B cell (primary cell): ENCODE measurements around the gene TBX3. TPM values are rescaled to one million over a fixed set of nuclear protein-coding genes. Genes with fewer than 3 reads are reported as not detected.

Source experiments
- ATAC-seq: fragments of 200-7000 bp; cut with Tn5 transposase; one replicate; pipeline ENCODE4 v1.10.0; 2021; ENCODE audit warnings: low read depth, mild to moderate bottlenecking, moderate number of reproducible peaks, moderate library complexity
- CTCF ChIA-PET: fragments of 350-600 bp; sonication (Branson Sonifier 250); formaldehyde crosslinking; loops from one replicate; lab custom pipeline; 2021; ENCODE audit warnings: antibody characterized with exemption, inconsistent platforms; lab: Charles Lee
- POLR2A ChIA-PET: fragments of 350-600 bp; sonication (Branson Sonifier 250); formaldehyde crosslinking; loops from one replicate; lab custom pipeline; 2021; ENCODE audit warnings: antibody characterized with exemption; lab: Charles Lee
- DNase-seq: peaks from one replicate; pipeline ENCODE4 v3.0.0; 2013
- H2AFZ ChIP-seq: 2 replicates; pipeline ENCODE4 v1.6.1; 2012; ENCODE audit warnings: mild to moderate bottlenecking, low read depth, low read length; ENCODE audit not compliant: insufficient read depth, poor library complexity, severe bottlenecking
- H3K27ac ChIP-seq, 2 donors: 1 replicate in 1 of 2; 2 replicates in 1 of 2; pipeline ENCODE4 v1.5.1; 2012 to 2013; ENCODE audit warnings: low read length in 2 of 2, mild to moderate bottlenecking in 2 of 2, moderate library complexity in 1 of 2
- H3K27me3 ChIP-seq, 4 experiments: fragments of 200-600 bp in 1 of 4; sonication (generic) in 1 of 4; replicated peaks in 1 of 4; 1 replicate in 2 of 4; 2 replicates in 2 of 4; pipeline versions ENCODE4 v1.6.1 to v1.7.0; 2013 to 2016; ENCODE audit warnings: low read length in 3 of 4, mild to moderate bottlenecking in 2 of 4, mixed read lengths in 1 of 4, moderate library complexity in 1 of 4; ENCODE audit not compliant: insufficient read depth in 4 of 4, control insufficient read depth in 3 of 4; ENCODE audit errors: control extremely low read depth in 1 of 4
- H3K36me3 ChIP-seq, 2 experiments: replicated peaks in 1 of 2; 1 replicate in 1 of 2; 2 replicates in 1 of 2; pipeline versions ENCODE4 v1.6.1 to v1.7.1; 2013; ENCODE audit warnings: low read length in 1 of 2; ENCODE audit not compliant: insufficient read depth in 2 of 2, control insufficient read depth in 1 of 2; ENCODE audit errors: control extremely low read depth in 1 of 2, extremely low read depth in 1 of 2
- H3K4me1 ChIP-seq, 2 donors: fragments of 200-600 bp in 1 of 2; sonication (generic) in 1 of 2; 1 replicate in 1 of 2; 2 replicates in 1 of 2; pipeline versions ENCODE4 v1.5.1 to v1.6.1; 2013 to 2017; ENCODE audit warnings: low read length in 2 of 2; ENCODE audit not compliant: control insufficient read depth in 2 of 2, insufficient read depth in 2 of 2
- H3K4me2 ChIP-seq: replicated peaks from 2 replicates; pipeline ENCODE3; 2012; ENCODE audit warnings: mild to moderate bottlenecking, low read depth, low read length; ENCODE audit not compliant: poor library complexity, severe bottlenecking
- H3K4me3 ChIP-seq, 5 experiments: fragments of 200-600 bp in 1 of 5; sonication (generic) in 1 of 5; 1 replicate in 3 of 5; 2 replicates in 2 of 5; pipeline versions ENCODE4 v1.5.1 to v1.7.0; 2011 to 2016; ENCODE audit warnings: low read length in 4 of 5, mild to moderate bottlenecking in 4 of 5, low read depth in 2 of 5, control low read depth in 1 of 5, moderate library complexity in 1 of 5; ENCODE audit not compliant: insufficient read depth in 1 of 5; ENCODE audit errors: control extremely low read depth in 1 of 5, extremely low read depth in 1 of 5
- H3K79me2 ChIP-seq: fragments of 200-600 bp; sonication (generic); one replicate; pipeline ENCODE4 v1.6.0; 2016; ENCODE audit warnings: low read length; ENCODE audit not compliant: control insufficient read depth, insufficient read depth
- H3K9ac ChIP-seq: fragments of 200-600 bp; sonication (generic); 2 replicates; pipeline ENCODE4 v1.6.1; 2017; ENCODE audit warnings: mild to moderate bottlenecking, low read length, moderate library complexity
- H3K9me3 ChIP-seq, 3 donors: one replicate each; pipeline versions ENCODE4 v1.6.1 to v1.7.1; 2013; ENCODE audit warnings: low read length in 2 of 3; ENCODE audit not compliant: control insufficient read depth in 2 of 3, insufficient read depth in 1 of 3; ENCODE audit errors: control extremely low read depth in 1 of 3
- H4K20me1 ChIP-seq: 2 replicates; pipeline ENCODE4 v1.6.0; 2012; ENCODE audit warnings: mild to moderate bottlenecking, low read length; ENCODE audit not compliant: insufficient read depth, control insufficient read depth, poor library complexity, severe bottlenecking
- H3K27ac Mint-ChIP-seq: one replicate; pipeline ENCODE4 v1.8.0; 2021; ENCODE audit warnings: mixed read lengths
- H3K27me3 Mint-ChIP-seq: one replicate; pipeline ENCODE4 v1.8.0; 2021; ENCODE audit warnings: mixed read lengths
- H3K4me1 Mint-ChIP-seq: one replicate; pipeline ENCODE4 v1.8.0; 2021; ENCODE audit warnings: mixed read lengths
- H3K4me3 Mint-ChIP-seq: one replicate; pipeline ENCODE4 v1.8.0; 2021; ENCODE audit warnings: mixed read lengths
- H3K9me3 Mint-ChIP-seq: one replicate; pipeline ENCODE4 v1.8.0; 2022; ENCODE audit warnings: mixed read lengths; ENCODE audit not compliant: insufficient read depth
- EZH2 ChIP-seq: IDR thresholded peaks from 2 replicates; pipeline ENCODE4 v1.6.1; 2012; ENCODE audit warnings: borderline replicate concordance, low read depth, mild to moderate bottlenecking, moderate library complexity, low read length; ENCODE audit not compliant: insufficient read depth, poor library complexity, severe bottlenecking
- whole genome bisulfite sequencing: methylation state at CpG from one replicate; pipeline ENCODE4 v1.1.5; 2013; ENCODE audit warnings: missing lambda C conversion rate; ENCODE audit not compliant: insufficient coverage; 5-methylcytosine and 5-hydroxymethylcytosine counted together
- intact Hi-C: fragments of 100-400 bp; cut with micrococcal nuclease; formaldehyde crosslinking; loops from one replicate; pipeline ENCODE4 v1.10.0; 2022
- polyA plus RNA-seq: library from polyadenylated mRNA; depleted of rRNA; stranded (reverse); fragments of >200 nt; gene quantifications from 2 replicates; pipeline ENCODE4 v1.2.3, GENCODE V29; 2012
- total RNA-seq, 2 donors: library from RNA; stranded (reverse); fragments of 120-200 nt in 1 of 2; gene quantifications; 1 replicate in 1 of 2; 2 replicates in 1 of 2; pipeline versions ENCODE4 v1.2.3 to v1.2.4, GENCODE V29; 2013 to 2022
- TF ChIP-seq, protein P1 (sequence below): fragments of 200-600 bp; IDR thresholded peaks from one replicate; pipeline ENCODE4 v1.8.0; 2022; ENCODE audit warnings: antibody characterized with exemption, mild to moderate bottlenecking

TBX3 gene
- total and polyA plus RNA-seq, 2 donors (not counting 1 experiment from before 2014, with no cell fraction given): not detected

DNA sequence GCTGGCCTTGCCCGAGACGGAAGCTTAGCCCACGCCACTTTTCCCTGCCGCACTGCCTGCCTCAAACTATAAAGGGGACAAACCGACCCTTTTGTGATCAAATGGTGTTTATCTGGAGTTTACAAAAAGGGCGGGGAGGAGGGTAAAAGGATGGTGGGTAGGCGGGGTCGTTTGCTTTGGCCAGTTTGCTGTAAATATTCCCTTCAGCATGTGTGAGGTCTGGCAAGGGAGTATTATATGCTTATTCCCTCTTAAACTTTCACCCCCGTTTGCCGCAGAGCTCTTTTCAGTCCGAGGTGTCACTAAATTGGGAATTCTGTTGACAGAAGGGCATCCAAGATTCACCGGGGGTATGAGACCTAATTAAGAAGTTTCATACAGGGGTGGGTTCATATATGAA is 3.8 kb upstream of the TBX3 start:
- ChIA-PET POLR2A (no interaction called here), CTCF (no interaction called here)
- Mint-ChIP-seq H3K9me3 (no peaks in the 10 kb centered on the region), H3K4me1 (peaks cover 22% of the 10 kb centered on the region), H3K27ac (no peak overlapping the region), H3K27me3 (peaks cover 88% of the 10 kb centered on the region), H3K4me3 (no peak overlapping the region)
- DNase-seq: no peak
- intact Hi-C loops: no loop called here
- Histone ChIP-seq H3K36me3 (no peaks in the 10 kb centered on the region), H2AFZ (no peak overlapping the region), H3K4me3 (no peak overlapping the region), H3K79me2 (no peaks in the 10 kb centered on the region), H3K9ac (no peak overlapping the region), H3K27ac (no peak overlapping the region), H3K27me3 (peaks cover 0 to 88% (median 56%) of the 10 kb centered on the region in 4 experiments), H4K20me1 (no peaks in the 10 kb centered on the region), H3K9me3 (peaks cover 0 to 52% (median 0%) of the 10 kb centered on the region in 3 donors), H3K4me2 (no peak overlapping the region), H3K4me1 (peaks cover 22 to 27% of the 10 kb centered on the region in 2 donors)
- no peak for ATAC-seq
- TF ChIP-seq, protein P1, sequence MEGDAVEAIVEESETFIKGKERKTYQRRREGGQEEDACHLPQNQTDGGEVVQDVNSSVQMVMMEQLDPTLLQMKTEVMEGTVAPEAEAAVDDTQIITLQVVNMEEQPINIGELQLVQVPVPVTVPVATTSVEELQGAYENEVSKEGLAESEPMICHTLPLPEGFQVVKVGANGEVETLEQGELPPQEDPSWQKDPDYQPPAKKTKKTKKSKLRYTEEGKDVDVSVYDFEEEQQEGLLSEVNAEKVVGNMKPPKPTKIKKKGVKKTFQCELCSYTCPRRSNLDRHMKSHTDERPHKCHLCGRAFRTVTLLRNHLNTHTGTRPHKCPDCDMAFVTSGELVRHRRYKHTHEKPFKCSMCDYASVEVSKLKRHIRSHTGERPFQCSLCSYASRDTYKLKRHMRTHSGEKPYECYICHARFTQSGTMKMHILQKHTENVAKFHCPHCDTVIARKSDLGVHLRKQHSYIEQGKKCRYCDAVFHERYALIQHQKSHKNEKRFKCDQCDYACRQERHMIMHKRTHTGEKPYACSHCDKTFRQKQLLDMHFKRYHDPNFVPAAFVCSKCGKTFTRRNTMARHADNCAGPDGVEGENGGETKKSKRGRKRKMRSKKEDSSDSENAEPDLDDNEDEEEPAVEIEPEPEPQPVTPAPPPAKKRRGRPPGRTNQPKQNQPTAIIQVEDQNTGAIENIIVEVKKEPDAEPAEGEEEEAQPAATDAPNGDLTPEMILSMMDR: no peak
- WGBS: 21% methylated on average over 4 of the region's 12 CpGs

DNA sequence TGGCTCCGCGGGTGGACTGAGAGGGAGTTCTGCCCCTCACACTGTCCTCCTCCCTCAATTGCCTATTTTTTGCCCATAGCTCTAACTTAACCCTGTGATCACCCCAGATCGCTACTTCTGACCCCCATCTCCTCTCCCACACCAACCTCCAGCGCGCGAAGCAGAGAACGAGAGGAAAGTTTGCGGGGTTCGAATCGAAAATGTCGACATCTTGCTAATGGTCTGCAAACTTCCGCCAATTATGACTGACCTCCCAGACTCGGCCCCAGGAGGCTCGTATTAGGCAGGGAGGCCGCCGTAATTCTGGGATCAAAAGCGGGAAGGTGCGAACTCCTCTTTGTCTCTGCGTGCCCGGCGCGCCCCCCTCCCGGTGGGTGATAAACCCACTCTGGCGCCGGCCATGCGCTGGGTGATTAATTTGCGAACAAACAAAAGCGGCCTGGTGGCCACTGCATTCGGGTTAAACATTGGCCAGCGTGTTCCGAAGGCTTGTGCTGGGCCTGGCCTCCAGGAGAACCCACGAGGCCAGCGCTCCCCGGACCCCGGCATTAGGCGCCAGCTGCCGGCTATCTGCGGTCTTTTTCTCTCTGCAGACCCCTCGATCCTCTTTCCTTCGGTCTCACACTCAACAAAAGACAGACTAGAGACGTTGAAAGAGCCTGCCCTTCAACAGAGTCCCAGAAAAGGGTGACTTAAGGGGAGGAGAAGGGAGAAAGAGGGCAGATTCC is 3.0 kb upstream of the TBX3 start:
- H3K27ac ChIP-seq: no peak overlapping the region
- POLR2A ChIA-PET: no interaction called here
- Mint-ChIP-seq H3K4me3 (peak overlapping the region; percentile 2), H3K27me3 (peaks cover 92% of the 10 kb centered on the region), H3K4me1 (peaks cover 24% of the 10 kb centered on the region), H3K9me3 (no peaks in the 10 kb centered on the region), H3K27ac (no peak overlapping the region)
- peaks cover 0 to 48% (median 0%) of the 10 kb centered on the region in 3 donors for H3K9me3 ChIP-seq
- H3K4me2 ChIP-seq: no peak overlapping the region
- ATAC-seq (no peak), DNase-seq (no peak)
- CTCF ChIA-PET: no interaction called here
- WGBS: 10% methylated on average over 35 of the region's 41 CpGs
- H3K9ac ChIP-seq: no peak overlapping the region
- peaks cover 22 to 27% of the 10 kb centered on the region in 2 donors for H3K4me1 ChIP-seq
- no peak overlapping the region for H3K4me3 ChIP-seq
- no peaks in the 10 kb centered on the region for H4K20me1 ChIP-seq
- TF ChIP-seq, protein P1: no peak
- no peak for TF ChIP-seq EZH2
- H3K27me3 ChIP-seq: peaks cover 0 to 89% (median 62%) of the 10 kb centered on the region in 4 experiments
- H3K36me3 ChIP-seq: no peaks in the 10 kb centered on the region
- no peaks in the 10 kb centered on the region for H3K79me2 ChIP-seq
- H2AFZ ChIP-seq: no peak overlapping the region
- intact Hi-C loops: no loop called here
